ENCODE data around the gene WFIKKN2. TPM values are rescaled to one million over a fixed set of nuclear protein-coding genes. Genes with fewer than 3 reads are reported as not detected.

WFIKKN2 gene
- total and polyA plus RNA-seq, 2 of the 13 experiments (the other 11 are each of a cell fraction or from before 2014, with no cell fraction given), result not detected

- peak; percentile 67 for TF ChIP-seq NCOA2 (CRISPR knock-in tag; IDR thresholded peaks at IDR 0.05)
- peak; percentile 88; the same call in 1 of the 2 replicates for TF ChIP-seq SNAPC5 (CRISPR knock-in tag; IDR thresholded peaks at IDR 0.05; ENCODE audit: borderline replicate concordance)
- TF ChIP-seq SP2 (CRISPR knock-in tag; IDR thresholded peaks at IDR 0.05), result peak; percentile 62
- TF ChIP-seq, protein P1, sequence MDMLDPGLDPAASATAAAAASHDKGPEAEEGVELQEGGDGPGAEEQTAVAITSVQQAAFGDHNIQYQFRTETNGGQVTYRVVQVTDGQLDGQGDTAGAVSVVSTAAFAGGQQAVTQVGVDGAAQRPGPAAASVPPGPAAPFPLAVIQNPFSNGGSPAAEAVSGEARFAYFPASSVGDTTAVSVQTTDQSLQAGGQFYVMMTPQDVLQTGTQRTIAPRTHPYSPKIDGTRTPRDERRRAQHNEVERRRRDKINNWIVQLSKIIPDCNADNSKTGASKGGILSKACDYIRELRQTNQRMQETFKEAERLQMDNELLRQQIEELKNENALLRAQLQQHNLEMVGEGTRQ (IDR thresholded peaks at IDR 0.05; ENCODE audit: low read depth, low read length), result no peak
- TF ChIP-seq, protein P1 (CRISPR knock-in tag; IDR thresholded peaks at IDR 0.05; ENCODE audit: borderline replicate concordance), result no peak; the same call in 1 of the 2 replicates
- peak; percentile 91; the same call in 1 of the 2 replicates for TF ChIP-seq ARHGAP35 (CRISPR knock-in tag; IDR thresholded peaks at IDR 0.05; ENCODE audit: borderline replicate concordance)
- no peak for TF ChIP-seq PAWR (CRISPR knock-in tag; IDR thresholded peaks at IDR 0.05; ENCODE audit: borderline replicate concordance)
- TF ChIP-seq TP53 (CRISPR knock-in tag; conservative IDR thresholded peaks at IDR 0.05), result no peak; the same call in 1 of the 2 replicates
- TF ChIP-seq ZNF350 (CRISPR knock-in tag; IDR thresholded peaks at IDR 0.05; ENCODE audit: borderline replicate concordance, low read depth), result peak; percentile 83
- TF ChIP-seq, protein P2, sequence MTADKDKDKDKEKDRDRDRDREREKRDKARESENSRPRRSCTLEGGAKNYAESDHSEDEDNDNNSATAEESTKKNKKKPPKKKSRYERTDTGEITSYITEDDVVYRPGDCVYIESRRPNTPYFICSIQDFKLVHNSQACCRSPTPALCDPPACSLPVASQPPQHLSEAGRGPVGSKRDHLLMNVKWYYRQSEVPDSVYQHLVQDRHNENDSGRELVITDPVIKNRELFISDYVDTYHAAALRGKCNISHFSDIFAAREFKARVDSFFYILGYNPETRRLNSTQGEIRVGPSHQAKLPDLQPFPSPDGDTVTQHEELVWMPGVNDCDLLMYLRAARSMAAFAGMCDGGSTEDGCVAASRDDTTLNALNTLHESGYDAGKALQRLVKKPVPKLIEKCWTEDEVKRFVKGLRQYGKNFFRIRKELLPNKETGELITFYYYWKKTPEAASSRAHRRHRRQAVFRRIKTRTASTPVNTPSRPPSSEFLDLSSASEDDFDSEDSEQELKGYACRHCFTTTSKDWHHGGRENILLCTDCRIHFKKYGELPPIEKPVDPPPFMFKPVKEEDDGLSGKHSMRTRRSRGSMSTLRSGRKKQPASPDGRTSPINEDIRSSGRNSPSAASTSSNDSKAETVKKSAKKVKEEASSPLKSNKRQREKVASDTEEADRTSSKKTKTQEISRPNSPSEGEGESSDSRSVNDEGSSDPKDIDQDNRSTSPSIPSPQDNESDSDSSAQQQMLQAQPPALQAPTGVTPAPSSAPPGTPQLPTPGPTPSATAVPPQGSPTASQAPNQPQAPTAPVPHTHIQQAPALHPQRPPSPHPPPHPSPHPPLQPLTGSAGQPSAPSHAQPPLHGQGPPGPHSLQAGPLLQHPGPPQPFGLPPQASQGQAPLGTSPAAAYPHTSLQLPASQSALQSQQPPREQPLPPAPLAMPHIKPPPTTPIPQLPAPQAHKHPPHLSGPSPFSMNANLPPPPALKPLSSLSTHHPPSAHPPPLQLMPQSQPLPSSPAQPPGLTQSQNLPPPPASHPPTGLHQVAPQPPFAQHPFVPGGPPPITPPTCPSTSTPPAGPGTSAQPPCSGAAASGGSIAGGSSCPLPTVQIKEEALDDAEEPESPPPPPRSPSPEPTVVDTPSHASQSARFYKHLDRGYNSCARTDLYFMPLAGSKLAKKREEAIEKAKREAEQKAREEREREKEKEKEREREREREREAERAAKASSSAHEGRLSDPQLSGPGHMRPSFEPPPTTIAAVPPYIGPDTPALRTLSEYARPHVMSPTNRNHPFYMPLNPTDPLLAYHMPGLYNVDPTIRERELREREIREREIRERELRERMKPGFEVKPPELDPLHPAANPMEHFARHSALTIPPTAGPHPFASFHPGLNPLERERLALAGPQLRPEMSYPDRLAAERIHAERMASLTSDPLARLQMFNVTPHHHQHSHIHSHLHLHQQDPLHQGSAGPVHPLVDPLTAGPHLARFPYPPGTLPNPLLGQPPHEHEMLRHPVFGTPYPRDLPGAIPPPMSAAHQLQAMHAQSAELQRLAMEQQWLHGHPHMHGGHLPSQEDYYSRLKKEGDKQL (CRISPR knock-in tag; IDR thresholded peaks at IDR 0.05; ENCODE audit: low read depth), result peak; percentile 62
- peak; percentile 86; the same call in 1 of the 2 replicates for TF ChIP-seq HBP1 (CRISPR knock-in tag; IDR thresholded peaks at IDR 0.05; ENCODE audit: low read depth)
- peak; percentile 26 for TF ChIP-seq ESRRA (CRISPR knock-in tag; IDR thresholded peaks at IDR 0.05; ENCODE audit: low read depth)
- TF ChIP-seq GLMP (CRISPR knock-in tag; IDR thresholded peaks at IDR 0.05; ENCODE audit: borderline replicate concordance), result no peak; the same call in none of the 2 replicates
- TF ChIP-seq NFKBIZ (CRISPR knock-in tag; IDR thresholded peaks at IDR 0.05), result peak; percentile 94; the same call in 1 of the 2 replicates
- TF ChIP-seq, protein P3, sequence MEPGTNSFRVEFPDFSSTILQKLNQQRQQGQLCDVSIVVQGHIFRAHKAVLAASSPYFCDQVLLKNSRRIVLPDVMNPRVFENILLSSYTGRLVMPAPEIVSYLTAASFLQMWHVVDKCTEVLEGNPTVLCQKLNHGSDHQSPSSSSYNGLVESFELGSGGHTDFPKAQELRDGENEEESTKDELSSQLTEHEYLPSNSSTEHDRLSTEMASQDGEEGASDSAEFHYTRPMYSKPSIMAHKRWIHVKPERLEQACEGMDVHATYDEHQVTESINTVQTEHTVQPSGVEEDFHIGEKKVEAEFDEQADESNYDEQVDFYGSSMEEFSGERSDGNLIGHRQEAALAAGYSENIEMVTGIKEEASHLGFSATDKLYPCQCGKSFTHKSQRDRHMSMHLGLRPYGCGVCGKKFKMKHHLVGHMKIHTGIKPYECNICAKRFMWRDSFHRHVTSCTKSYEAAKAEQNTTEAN (CRISPR knock-in tag; conservative IDR thresholded peaks at IDR 0.05), result peak; percentile 80
These were observed 31.0 kb downstream of the WFIKKN2 start, which contains the start of gene TOB1 (continued) for GRCh38 chr17:50866261-50866949.
